Lung (tissue), 12 donors: ENCODE data around the gene DMRT3. TPM values are rescaled to one million over a fixed set of nuclear protein-coding genes. Genes with fewer than 3 reads are reported as not detected.
A peak's percentile ranks its signal among the peaks of the same experiment; 100 is the strongest.

Experiments
- ATAC-seq: fragments of 200-7000 bp; cut with Tn5 transposase; one replicate; pipeline ENCODE4 v1.9.1; 2020; ENCODE audit warnings: moderate number of reproducible peaks; ENCODE audit not compliant: insufficient read depth, low FRiP score
- DNase-seq, 3 donors: peaks; one replicate each; pipeline ENCODE4 v3.0.0-alpha.2; 2013 to 2017
- H3K27ac ChIP-seq, 2 donors: one replicate each; pipeline ENCODE4 v1.5.1; 2013; ENCODE audit warnings: mild to moderate bottlenecking in 2 of 2, moderate library complexity in 2 of 2, control low read depth in 1 of 2, inconsistent platforms in 1 of 2, low read depth in 1 of 2, low read length in 1 of 2
- H3K27me3 ChIP-seq, 3 donors: one replicate each; pipeline ENCODE4 v1.5.1; 2013; ENCODE audit warnings: low read length in 2 of 3; ENCODE audit not compliant: control insufficient read depth in 3 of 3, insufficient read depth in 3 of 3
- H3K36me3 ChIP-seq, 4 donors: one replicate each; pipeline ENCODE4 v1.5.1; 2013; ENCODE audit warnings: low read length in 4 of 4, mild to moderate bottlenecking in 1 of 4, moderate library complexity in 1 of 4; ENCODE audit not compliant: control insufficient read depth in 4 of 4, insufficient read depth in 4 of 4
- H3K4me1 ChIP-seq, 5 donors: one replicate each; pipeline ENCODE4 v1.5.1; 2013; ENCODE audit warnings: low read length in 5 of 5, mild to moderate bottlenecking in 2 of 5, moderate library complexity in 1 of 5; ENCODE audit not compliant: control insufficient read depth in 5 of 5, insufficient read depth in 5 of 5
- H3K4me3 ChIP-seq: one replicate; pipeline ENCODE4 v1.5.1; 2013; ENCODE audit warnings: mild to moderate bottlenecking, control low read depth, moderate library complexity
- H3K9ac ChIP-seq, 2 donors: one replicate each; pipeline ENCODE4 v1.5.1; 2013; ENCODE audit warnings: low read length in 2 of 2, control low read depth in 1 of 2; ENCODE audit not compliant: insufficient read depth in 1 of 2
- H3K9me3 ChIP-seq, 4 donors: one replicate each; pipeline ENCODE4 v1.5.1; 2013; ENCODE audit warnings: low read length in 3 of 4, mild to moderate bottlenecking in 1 of 4, moderate library complexity in 1 of 4; ENCODE audit not compliant: control insufficient read depth in 4 of 4, insufficient read depth in 3 of 4
- WGBS, 2 donors: extraction: QIAGEN DNeasy Blood & Tissue Kit; methylation state at CpG; one replicate each; pipeline ENCODE4 v1.1.7; 2013; 5-methylcytosine and 5-hydroxymethylcytosine counted together
- polyA plus RNA-seq, 2 donors: library from polyadenylated mRNA; stranded (reverse); fragments of 200-250 nt; gene quantifications; one replicate each; pipeline ENCODE4 v1.2.1, GENCODE V29; 2013
- total RNA-seq, 2 donors: library from RNA; depleted of rRNA in 1 of 2; stranded (reverse); fragments of >200 nt in 1 of 2; gene quantifications; one replicate each; pipeline ENCODE4 v1.2.1, GENCODE V29; 2014 to 2021
- TF ChIP-seq, protein P1 (sequence below): IDR thresholded peaks from 2 replicates; pipeline ENCODE4 v1.5.1; 2012; ENCODE audit warnings: mild to moderate bottlenecking; ENCODE audit errors: control extremely low read depth, extremely low read depth
- donor health status: control.
- donor health status: control.
- donor health status: Bipolar disorder and iron deficiency.
- donor health status: healthy.
- donor health status: DM: yes; HTN: yes; CAD: no.

The DMRT3 gene
- total and polyA plus RNA-seq, 4 donors: 0.13 to 0.20 TPM; not detected in 2

DNA sequence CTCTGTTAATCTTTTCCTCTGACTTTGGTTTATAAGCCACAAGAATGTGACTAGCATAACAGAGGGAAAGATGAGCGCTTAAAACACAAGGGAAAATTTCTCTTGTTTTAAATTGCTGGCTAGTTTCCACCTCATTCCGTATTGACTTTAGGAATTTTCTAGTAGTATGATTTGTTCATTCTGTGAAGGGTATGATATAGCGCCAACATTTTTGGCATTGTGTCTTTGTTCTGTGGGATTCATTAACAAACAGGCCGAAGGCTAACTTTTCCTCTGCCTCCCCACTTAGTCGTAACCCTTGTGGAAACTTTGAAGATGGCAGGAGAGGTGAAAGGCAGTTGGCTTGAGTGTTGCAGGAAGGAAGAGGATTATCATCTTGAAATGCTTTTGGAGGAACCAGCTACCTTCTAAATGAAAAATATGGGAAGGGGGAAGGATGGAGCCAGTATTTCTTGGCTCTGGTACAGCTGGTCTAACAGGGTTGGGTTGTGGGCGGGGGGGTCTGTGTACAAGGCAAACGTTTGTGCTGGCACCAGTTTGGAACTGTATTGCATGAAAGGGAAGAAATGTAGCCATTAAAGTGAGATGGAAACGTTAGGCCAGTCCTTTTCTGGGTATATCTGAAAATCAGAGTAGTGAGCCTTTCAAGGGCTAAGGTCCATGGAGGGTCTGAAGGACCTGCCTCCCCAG, 52.2 kb downstream of the DMRT3 start:
- 69 to 71% methylated on average over 8 of the region's 8 CpGs for WGBS, 2 donors
- Histone ChIP-seq H3K27me3 (peaks cover 0 to 26% (median 20%) of the 10 kb centered on the region in 3 donors), H3K27ac (no peak overlapping the region), H3K4me3 (no peak overlapping the region), H3K9ac (no peak overlapping the region), H3K4me1 (no peaks in the 10 kb centered on the region), H3K36me3 (no peaks in the 10 kb centered on the region), H3K9me3 (peaks cover 0 to 2% (median 0%) of the 10 kb centered on the region in 4 donors)
- ATAC-seq (no peak), DNase-seq (no peak)
- TF ChIP-seq, protein P1, sequence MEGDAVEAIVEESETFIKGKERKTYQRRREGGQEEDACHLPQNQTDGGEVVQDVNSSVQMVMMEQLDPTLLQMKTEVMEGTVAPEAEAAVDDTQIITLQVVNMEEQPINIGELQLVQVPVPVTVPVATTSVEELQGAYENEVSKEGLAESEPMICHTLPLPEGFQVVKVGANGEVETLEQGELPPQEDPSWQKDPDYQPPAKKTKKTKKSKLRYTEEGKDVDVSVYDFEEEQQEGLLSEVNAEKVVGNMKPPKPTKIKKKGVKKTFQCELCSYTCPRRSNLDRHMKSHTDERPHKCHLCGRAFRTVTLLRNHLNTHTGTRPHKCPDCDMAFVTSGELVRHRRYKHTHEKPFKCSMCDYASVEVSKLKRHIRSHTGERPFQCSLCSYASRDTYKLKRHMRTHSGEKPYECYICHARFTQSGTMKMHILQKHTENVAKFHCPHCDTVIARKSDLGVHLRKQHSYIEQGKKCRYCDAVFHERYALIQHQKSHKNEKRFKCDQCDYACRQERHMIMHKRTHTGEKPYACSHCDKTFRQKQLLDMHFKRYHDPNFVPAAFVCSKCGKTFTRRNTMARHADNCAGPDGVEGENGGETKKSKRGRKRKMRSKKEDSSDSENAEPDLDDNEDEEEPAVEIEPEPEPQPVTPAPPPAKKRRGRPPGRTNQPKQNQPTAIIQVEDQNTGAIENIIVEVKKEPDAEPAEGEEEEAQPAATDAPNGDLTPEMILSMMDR: no peak

DNA sequence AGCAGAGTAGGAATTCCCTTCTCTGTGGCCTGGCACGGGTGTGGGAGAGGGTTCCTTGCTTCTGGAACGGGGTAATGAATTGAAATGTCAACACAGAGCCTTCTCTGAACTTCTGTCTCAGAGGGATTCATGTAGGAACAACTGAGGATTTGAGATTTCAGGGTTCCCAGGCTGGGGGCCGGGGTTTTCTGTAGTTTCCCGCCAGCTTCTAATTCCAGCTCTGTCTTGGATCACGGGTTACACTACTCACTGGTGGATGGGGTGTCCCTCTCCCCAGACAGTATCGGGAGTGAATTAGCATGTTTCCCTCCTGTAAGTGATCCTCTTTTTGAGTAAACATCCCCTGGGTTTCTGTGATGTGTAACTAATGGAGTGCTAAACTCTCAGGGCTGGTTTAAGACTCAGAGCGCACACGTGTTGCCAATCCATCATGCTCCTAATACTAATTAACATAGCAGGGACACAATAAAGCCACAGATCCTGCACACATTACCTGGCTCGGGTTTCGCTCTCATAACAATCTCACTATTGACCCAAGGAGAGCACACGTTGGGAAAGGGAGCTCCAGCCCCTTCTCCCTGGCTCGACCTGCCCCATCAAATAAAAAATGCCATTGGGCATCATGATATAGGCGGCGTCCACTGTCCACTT, 55.6 kb downstream of the DMRT3 start:
- no peak overlapping the region for H3K4me3 ChIP-seq
- DNase-seq (no peak), ATAC-seq (no peak)
- WGBS, 2 donors: 51 to 71% methylated on average over 14 of the region's 14 CpGs
- H3K27ac ChIP-seq: no peak overlapping the region
- peaks cover 0 to 45% (median 30%) of the 10 kb centered on the region in 3 donors for H3K27me3 ChIP-seq
- no peaks in the 10 kb centered on the region for H3K9me3 ChIP-seq
- H3K4me1 ChIP-seq: no peaks in the 10 kb centered on the region
- H3K9ac ChIP-seq: no peak overlapping the region
- H3K36me3 ChIP-seq: no peaks in the 10 kb centered on the region
- TF ChIP-seq, protein P1: no peak

DNA sequence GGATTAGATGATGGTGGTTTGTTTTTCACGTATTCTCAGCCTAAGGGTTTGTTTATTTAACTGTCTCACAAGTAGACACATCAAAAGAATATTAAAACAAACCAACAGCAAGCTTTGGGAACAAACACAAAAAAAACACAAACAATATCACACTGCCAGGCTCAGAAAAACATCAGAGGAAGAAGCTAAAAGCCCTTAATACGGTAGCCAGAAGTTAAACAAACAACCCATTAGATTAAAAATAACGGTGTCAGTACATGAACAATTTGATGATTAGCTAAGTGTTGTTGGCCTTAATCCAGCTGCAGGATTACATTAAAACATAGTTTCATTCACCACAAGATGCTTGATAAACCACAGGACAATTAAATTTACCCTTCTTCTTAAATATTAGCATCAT, 57.8 kb downstream of the DMRT3 start:
- Histone ChIP-seq H3K4me3 (no peak overlapping the region), H3K27ac (no peak overlapping the region), H3K9ac (no peak overlapping the region), H3K4me1 (no peaks in the 10 kb centered on the region), H3K27me3 (peaks cover 0 to 63% (median 47%) of the 10 kb centered on the region in 3 donors), H3K9me3 (no peaks in the 10 kb centered on the region), H3K36me3 (no peaks in the 10 kb centered on the region)
- WGBS, 2 donors: 34 to 54% methylated on average over 3 of the region's 3 CpGs
- ATAC-seq (no peak), DNase-seq (peak in 1 of 3 donors; percentile 31)
- TF ChIP-seq, protein P1: no peak
